GM12891 (cell line): Measurements from ENCODE around the gene ERI2.

Experiments used
- DNase-seq: peaks from one replicate; pipeline ENCODE4 v3.0.0; 2011; ENCODE audit warnings: low spot score; ENCODE audit not compliant: insufficient read length
- FAIRE-seq: peaks from 2 replicates; lab custom pipeline; 2011; peaks lifted over from hg19 to GRCh38; lab: Jason Lieb, UNC
- PAX5 ChIP-seq: IDR thresholded peaks from 2 replicates; pipeline ENCODE4 v1.6.1; 2011; ENCODE audit warnings: low read length, moderate library complexity, mild to moderate bottlenecking; ENCODE audit not compliant: insufficient read depth, severe bottlenecking
- POLR2A ChIP-seq: IDR thresholded peaks from 2 replicates; pipeline ENCODE4 v1.6.1; 2011; ENCODE audit warnings: low read depth, low read length, control low read depth
- POLR2AphosphoS5 ChIP-seq: IDR thresholded peaks from 2 replicates; pipeline ENCODE4 v1.6.1; 2011; ENCODE audit warnings: low read depth, low read length, control low read depth
- POU2F2 ChIP-seq: IDR thresholded peaks from 2 replicates; pipeline ENCODE4 v1.6.1; 2011; ENCODE audit warnings: low read depth, mild to moderate bottlenecking, control low read depth, low read length, moderate library complexity
- SPI1 ChIP-seq: IDR thresholded peaks from 2 replicates; pipeline ENCODE4 v1.6.1; 2011; ENCODE audit warnings: low read depth, low read length, control low read depth
- TAF1 ChIP-seq: IDR thresholded peaks from 2 replicates; pipeline ENCODE4 v1.6.1; 2011; ENCODE audit warnings: low read depth, low read length, control low read depth

The ERI2 gene

DNA sequence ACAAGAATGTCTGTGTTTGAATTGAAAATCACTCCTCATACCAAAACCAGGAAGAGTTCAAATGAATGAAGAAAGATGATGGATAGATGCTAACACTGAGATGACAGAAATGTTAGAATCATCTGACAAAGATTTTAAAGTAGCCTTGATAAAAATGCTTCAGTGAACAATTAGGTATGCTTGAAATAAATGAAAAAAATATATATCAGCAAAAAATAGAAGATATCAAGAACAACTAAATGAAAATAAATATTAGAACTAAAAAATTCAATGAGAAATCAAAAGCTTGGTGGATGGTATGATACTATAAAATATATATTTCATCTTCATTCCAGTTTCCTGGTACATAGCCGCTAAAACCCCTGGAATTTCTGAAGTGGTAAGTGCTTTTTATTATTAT is 51.0 kb downstream of the ERI2 start:
- TF ChIP-seq SPI1, result no peak
- no peak for TF ChIP-seq POLR2AphosphoS5
- TF ChIP-seq POU2F2, result no peak
- no peak for TF ChIP-seq POLR2A
- no peak for DNase-seq
- no peak for FAIRE-seq

DNA sequence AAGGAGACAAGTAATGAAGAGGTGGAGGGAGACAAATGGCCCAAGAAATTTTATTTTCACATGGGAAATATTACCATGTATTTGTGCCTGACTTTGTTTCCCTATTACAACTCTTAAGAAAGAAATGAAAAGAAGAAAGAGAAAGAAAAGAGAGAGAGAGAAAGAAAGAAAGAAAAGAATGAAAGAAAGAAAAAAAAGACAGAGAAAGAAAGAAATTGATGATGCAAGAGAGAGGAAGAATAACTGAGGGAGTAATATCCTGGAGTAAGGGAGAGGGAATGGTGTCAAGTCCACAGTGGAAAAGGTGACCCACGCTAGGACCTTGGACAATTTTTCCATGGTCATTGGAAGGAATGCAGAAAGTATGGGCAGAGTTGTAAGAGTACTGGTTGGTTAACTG is 52.5 kb downstream of the ERI2 start:
- DNase-seq (no peak), FAIRE-seq (no peak)
- no peak for TF ChIP-seq POLR2AphosphoS5
- TF ChIP-seq SPI1, result no peak

DNA sequence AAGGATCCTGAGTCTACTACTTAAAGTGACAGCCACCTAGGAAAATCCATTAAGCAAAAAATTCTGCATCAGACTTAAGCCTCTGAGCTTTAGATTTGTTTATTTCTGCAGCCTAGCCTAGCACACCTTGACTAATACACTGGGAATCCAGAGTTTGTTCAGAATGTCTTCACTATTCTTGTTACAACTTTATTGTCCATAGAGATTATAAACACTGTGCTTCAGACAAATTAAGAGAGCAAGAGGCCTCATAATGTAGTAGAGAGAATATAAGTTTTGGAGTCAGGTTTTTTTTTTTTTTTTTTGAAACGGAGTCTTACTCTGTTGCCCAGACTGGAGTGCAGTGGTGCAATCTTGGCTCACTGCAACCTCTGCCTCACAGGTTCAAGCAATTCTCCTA is 55.7 kb downstream of the ERI2 start:
- DNase-seq (no peak), FAIRE-seq (no peak)
- TF ChIP-seq POU2F2 (no peak), SPI1 (no peak), PAX5 (no peak), POLR2AphosphoS5 (no peak), POLR2A (no peak), TAF1 (no peak)

DNA sequence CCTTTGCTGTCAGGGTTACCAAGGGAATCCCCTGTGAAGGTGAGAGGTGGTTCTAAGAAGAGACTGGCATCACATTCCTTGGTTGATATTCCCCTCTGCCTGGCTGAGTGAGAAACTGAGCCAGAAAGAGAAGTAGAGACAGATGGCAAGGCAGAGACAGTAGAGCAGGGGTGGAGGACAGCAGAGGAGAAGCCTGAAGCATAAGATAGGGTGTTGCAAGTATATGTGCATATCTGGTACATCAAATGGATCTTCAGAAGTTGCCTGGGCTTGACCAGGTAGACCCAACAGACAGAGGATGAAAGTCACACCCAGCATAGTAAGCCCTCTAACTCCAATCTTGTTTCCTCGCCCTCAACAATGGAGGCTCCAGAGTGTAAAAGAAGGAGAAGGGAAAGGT is 56.8 kb downstream of the ERI2 start:
- DNase-seq (no peak), FAIRE-seq (no peak)
- TF ChIP-seq POU2F2 (no peak), POLR2AphosphoS5 (no peak), PAX5 (no peak), TAF1 (no peak), SPI1 (no peak), POLR2A (no peak)

DNA sequence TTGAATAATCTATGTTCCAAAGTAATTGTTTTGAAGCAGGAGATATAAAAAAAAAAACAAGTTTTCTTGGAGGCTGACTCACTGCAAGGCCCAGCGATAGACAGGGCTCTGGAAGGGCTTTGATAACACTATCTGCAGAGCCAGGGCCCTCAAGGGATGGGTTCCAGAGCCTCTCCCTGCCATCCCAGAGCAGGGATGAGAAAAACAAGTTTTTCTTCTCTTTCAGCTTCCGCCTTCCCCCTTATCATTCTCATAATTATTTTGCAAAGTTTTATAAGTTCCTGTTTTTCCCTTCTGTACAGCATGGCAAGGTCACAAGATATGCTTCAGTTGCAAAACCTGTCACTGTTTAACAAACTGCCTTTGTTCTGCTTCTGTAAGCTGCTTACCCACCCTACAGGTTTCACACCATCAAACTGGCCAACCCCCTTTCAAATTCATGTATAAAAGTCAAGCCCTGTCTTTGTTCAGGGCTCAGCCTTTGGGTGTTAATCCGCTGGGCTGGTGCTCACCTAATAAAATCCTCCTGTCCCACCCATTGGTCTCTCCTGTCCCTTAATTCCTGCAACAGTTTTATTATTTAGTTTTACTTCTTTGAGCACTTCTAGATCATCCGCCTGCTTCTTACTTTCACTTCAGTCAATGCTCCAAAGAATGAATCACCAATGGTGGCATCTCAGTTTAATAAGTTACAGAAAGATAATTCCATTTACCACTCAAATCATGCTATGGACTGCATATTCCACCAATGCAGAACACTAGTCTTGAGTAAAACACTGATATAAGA is 59.0 kb downstream of the ERI2 start:
- no peak for DNase-seq
- TF ChIP-seq TAF1, result no peak
- TF ChIP-seq SPI1, result no peak
- TF ChIP-seq POU2F2, result no peak
- TF ChIP-seq POLR2AphosphoS5, result no peak
- TF ChIP-seq PAX5, result no peak
- no peak for TF ChIP-seq POLR2A
- no peak for FAIRE-seq

DNA sequence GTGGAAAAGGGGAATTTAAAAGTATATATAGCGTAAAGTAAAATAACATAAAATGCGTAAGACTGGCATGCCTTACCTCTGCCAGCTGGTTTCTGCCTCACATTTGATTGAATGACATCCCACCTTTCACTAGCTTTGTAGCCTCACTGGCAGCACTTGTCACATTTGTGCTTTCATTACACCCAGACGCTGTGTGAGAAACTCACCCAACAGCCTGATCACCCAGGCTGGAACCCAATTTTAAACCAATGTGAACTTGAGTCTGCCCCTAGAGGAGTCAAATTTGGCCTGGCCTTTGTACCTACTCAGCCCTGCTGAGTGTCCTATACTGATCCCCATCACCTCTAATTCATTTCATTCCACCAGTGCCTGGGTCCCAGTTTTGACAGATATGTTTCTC is 59.8 kb downstream of the ERI2 start:
- DNase-seq (no peak), FAIRE-seq (no peak)
- TF ChIP-seq SPI1, result no peak
- no peak for TF ChIP-seq POLR2AphosphoS5
- TF ChIP-seq PAX5, result no peak
- no peak for TF ChIP-seq POU2F2
- TF ChIP-seq POLR2A, result no peak
- no peak for TF ChIP-seq TAF1
